ENCODE results near the gene GSDME. TPM values are rescaled to one million over a fixed set of nuclear protein-coding genes. Genes with fewer than 3 reads are reported as not detected.

The GSDME gene
- total and polyA plus RNA-seq, 2 of the 4 experiments (the other 2 are of a cell fraction), result 75.2 to 78.7 TPM

GRCh38 chr7:24769014-24769830 lies 12.0 kb upstream of the GSDME start:
- H3K4me1 ChIP-seq (ENCODE audit: control insufficient read depth, insufficient read depth, low read length), result no peaks in the 10 kb centered on the region
- 80% methylated on average over 1 of the region's 9 CpGs; no CpG with 5 or more reads in 1 of the 2 experiments for WGBS, 2 experiments (ENCODE audit: extremely low coverage in 2 of 2, insufficient read length in 1 of 2)
- no peak overlapping the region for H3K4ac ChIP-seq (ENCODE audit: low read depth, low read length)
- dilution Hi-C loops (cut with HindIII; ENCODE audit: low sequenced_read_pairs, unreplicated experiment), result no loop called here
- ChIA-PET CTCF (no interaction called here), POLR2A (ENCODE audit: unreplicated experiment) (no interaction called here)
- H3K27ac ChIP-seq (ENCODE audit: insufficient read depth, low read length), result no peak overlapping the region
- H3K56ac ChIP-seq (ENCODE audit: extremely low read depth, insufficient read depth, low read length), result no peak overlapping the region
- no peak overlapping the region for H3K9ac ChIP-seq (ENCODE audit: low read depth, low read length)
- H2BK5ac ChIP-seq (ENCODE audit: low read depth, low read length, poor library complexity, severe bottlenecking), result no peak overlapping the region
- H3K4me3 ChIP-seq (ENCODE audit: insufficient read depth, low read depth, low read length), result no peak overlapping the region
- no peak overlapping the region for H2AFZ ChIP-seq (replicated peaks; ENCODE audit: low read length, poor library complexity)
- no peak for ATAC-seq (ENCODE audit: low read depth)
- no peak overlapping the region for H3K23ac ChIP-seq (ENCODE audit: low read depth, low read length)
- no peaks in the 10 kb centered on the region for H3K9me3 ChIP-seq (ENCODE audit: control insufficient read depth, insufficient read depth, low read length)
- H2BK15ac ChIP-seq (ENCODE audit: low read depth, low read length), result no peak overlapping the region; the same call in 2 of the 3 replicates
- no peak overlapping the region for H3K18ac ChIP-seq (ENCODE audit: low read depth, low read length)
- H4K20me1 ChIP-seq (ENCODE audit: insufficient read depth, low read length), result no peaks in the 10 kb centered on the region
- no peak overlapping the region for H2AK5ac ChIP-seq (ENCODE audit: low read depth, low read length)
- TF ChIP-seq, protein P1, sequence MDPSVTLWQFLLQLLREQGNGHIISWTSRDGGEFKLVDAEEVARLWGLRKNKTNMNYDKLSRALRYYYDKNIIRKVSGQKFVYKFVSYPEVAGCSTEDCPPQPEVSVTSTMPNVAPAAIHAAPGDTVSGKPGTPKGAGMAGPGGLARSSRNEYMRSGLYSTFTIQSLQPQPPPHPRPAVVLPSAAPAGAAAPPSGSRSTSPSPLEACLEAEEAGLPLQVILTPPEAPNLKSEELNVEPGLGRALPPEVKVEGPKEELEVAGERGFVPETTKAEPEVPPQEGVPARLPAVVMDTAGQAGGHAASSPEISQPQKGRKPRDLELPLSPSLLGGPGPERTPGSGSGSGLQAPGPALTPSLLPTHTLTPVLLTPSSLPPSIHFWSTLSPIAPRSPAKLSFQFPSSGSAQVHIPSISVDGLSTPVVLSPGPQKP (IDR thresholded peaks at IDR 0.05; ENCODE audit: borderline replicate concordance, low read depth, low read length), result no peak
- TF ChIP-seq CEBPB (IDR thresholded peaks at IDR 0.05; ENCODE audit: low read depth, low read length), result no peak
- no peak for TF ChIP-seq NFE2L2 (IDR thresholded peaks at IDR 0.05; ENCODE audit: low read depth, low read length)
- TF ChIP-seq BHLHE40 (IDR thresholded peaks at IDR 0.05; ENCODE audit: low read depth, low read length), result no peak
- TF ChIP-seq POLR2A (IDR thresholded peaks at IDR 0.05; ENCODE audit: low read depth, low read length), result no peak
- TF ChIP-seq SMC3 (IDR thresholded peaks at IDR 0.05; ENCODE audit: low read depth, low read length), result no peak
- TF ChIP-seq, protein P2, sequence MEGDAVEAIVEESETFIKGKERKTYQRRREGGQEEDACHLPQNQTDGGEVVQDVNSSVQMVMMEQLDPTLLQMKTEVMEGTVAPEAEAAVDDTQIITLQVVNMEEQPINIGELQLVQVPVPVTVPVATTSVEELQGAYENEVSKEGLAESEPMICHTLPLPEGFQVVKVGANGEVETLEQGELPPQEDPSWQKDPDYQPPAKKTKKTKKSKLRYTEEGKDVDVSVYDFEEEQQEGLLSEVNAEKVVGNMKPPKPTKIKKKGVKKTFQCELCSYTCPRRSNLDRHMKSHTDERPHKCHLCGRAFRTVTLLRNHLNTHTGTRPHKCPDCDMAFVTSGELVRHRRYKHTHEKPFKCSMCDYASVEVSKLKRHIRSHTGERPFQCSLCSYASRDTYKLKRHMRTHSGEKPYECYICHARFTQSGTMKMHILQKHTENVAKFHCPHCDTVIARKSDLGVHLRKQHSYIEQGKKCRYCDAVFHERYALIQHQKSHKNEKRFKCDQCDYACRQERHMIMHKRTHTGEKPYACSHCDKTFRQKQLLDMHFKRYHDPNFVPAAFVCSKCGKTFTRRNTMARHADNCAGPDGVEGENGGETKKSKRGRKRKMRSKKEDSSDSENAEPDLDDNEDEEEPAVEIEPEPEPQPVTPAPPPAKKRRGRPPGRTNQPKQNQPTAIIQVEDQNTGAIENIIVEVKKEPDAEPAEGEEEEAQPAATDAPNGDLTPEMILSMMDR (conservative IDR thresholded peaks at IDR 0.05; ENCODE audit: low read depth, low read length), result no peak
- no peak for DNase-seq
- no peaks in the 10 kb centered on the region for H3K36me3 ChIP-seq (ENCODE audit: control insufficient read depth, insufficient read depth, low read length)
- H3K27me3 ChIP-seq (ENCODE audit: control insufficient read depth, insufficient read depth, low read length), result no peaks in the 10 kb centered on the region; the same call in 1 of the 2 replicates
- no peak overlapping the region for H4K91ac ChIP-seq (ENCODE audit: insufficient read depth, low read depth, low read length)
- no peaks in the 10 kb centered on the region for H3K79me1 ChIP-seq (ENCODE audit: low read depth in 1 of 2, low read length in 2 of 2)
- in situ Hi-C loops (cut with MboI; ENCODE audit: low sequenced_read_pairs), result no loop called here
- intact Hi-C loops (cut with micrococcal nuclease), result no loop called here
- H2BK20ac ChIP-seq (ENCODE audit: low read depth, low read length), result no peak overlapping the region
- H3K9me1 ChIP-seq (ENCODE audit: insufficient read depth, low read length), result no peaks in the 10 kb centered on the region
- no peak overlapping the region for H2BK120ac ChIP-seq (ENCODE audit: low read depth, low read length)
- H2AK9ac ChIP-seq (replicated peaks; ENCODE audit: low read depth, low read length, poor library complexity), result no peak overlapping the region
- H4K8ac ChIP-seq (ENCODE audit: low read depth in 2 of 2, low read length in 2 of 2), result no peak overlapping the region
- no peak overlapping the region for H4K5ac ChIP-seq (ENCODE audit: low read depth, low read length)
- no TSS peak for BruUV-seq (replicated peaks)
- no peak overlapping the region for H3K14ac ChIP-seq (replicated peaks; ENCODE audit: low read depth, low read length)
- no peak overlapping the region for H3K4me2 ChIP-seq (ENCODE audit: low read depth, low read length)
